Panc1 (cell line): ENCODE data around the gene POC5. TPM values are rescaled to one million over a fixed set of nuclear protein-coding genes. Genes with fewer than 3 reads are reported as not detected.
A peak's percentile ranks its signal among the peaks of the same experiment; 100 is the strongest.

Experiments used
- ATAC-seq: fragments of 200-7000 bp; cut with Tn5 transposase; 2 replicates; pipeline ENCODE4 v1.9.1; 2020; ENCODE audit warnings: mild to moderate bottlenecking, moderate library complexity
- BruUV-seq: library from RNA; stranded (reverse); fragments of 400-500 nt; replicated peaks from 2 replicates; lab custom pipeline; 2021; lab: Mats Ljungman, UMichigan
- CTCF ChIA-PET: fragments of 300-600 bp; sonication (Branson Sonifier 250); formaldehyde crosslinking; loops from one replicate; lab custom pipeline; 2022; ENCODE audit warnings: antibody characterized with exemption; lab: Charles Lee
- POLR2A ChIA-PET: fragments of 300-600 bp; sonication (Branson Sonifier 250); formaldehyde crosslinking; loops from one replicate; lab custom pipeline; 2022; ENCODE audit warnings: antibody characterized with exemption; lab: Charles Lee
- DNase-seq: peaks from one replicate; pipeline ENCODE4 v3.0.0-alpha.2; 2010; ENCODE audit warnings: low read depth, low spot score
- H3K27ac ChIP-seq: 2 replicates; pipeline ENCODE4 v1.5.1; 2011; ENCODE audit warnings: mild to moderate bottlenecking, low read length, inconsistent platforms
- H3K27me3 ChIP-seq: fragments of 200-500 bp; sonication (Bioruptor generic); 2 replicates; pipeline ENCODE4 v1.6.0; 2014; ENCODE audit warnings: low read length, inconsistent platforms; ENCODE audit not compliant: control insufficient read depth, insufficient read depth
- H3K36me3 ChIP-seq: fragments of 200-500 bp; sonication (Bioruptor generic); 2 replicates; pipeline ENCODE4 v1.5.1; 2014; ENCODE audit warnings: inconsistent platforms, mild to moderate bottlenecking, low read length, moderate library complexity; ENCODE audit not compliant: control insufficient read depth, insufficient read depth
- H3K4me1 ChIP-seq: 2 replicates; pipeline ENCODE4 v1.5.1; 2011; ENCODE audit warnings: inconsistent platforms, mild to moderate bottlenecking, low read length, moderate library complexity; ENCODE audit not compliant: control insufficient read depth, insufficient read depth
- H3K4me3 ChIP-seq, 2 experiments: 2 replicates each; pipeline ENCODE4 v1.5.1; 2011 to 2012; ENCODE audit warnings: low read depth in 2 of 2, low read length in 2 of 2, mild to moderate bottlenecking in 2 of 2, inconsistent platforms in 1 of 2, moderate library complexity in 1 of 2
- H3K9me3 ChIP-seq: fragments of 200-500 bp; sonication (Bioruptor generic); 2 replicates; pipeline ENCODE4 v1.5.1; 2014; ENCODE audit warnings: low read depth, mild to moderate bottlenecking, inconsistent platforms, low read length, moderate library complexity; ENCODE audit not compliant: control insufficient read depth, insufficient read depth
- POLR2AphosphoS5 ChIP-seq: IDR thresholded peaks from 2 replicates; pipeline ENCODE4 v1.6.1; 2012; ENCODE audit warnings: mild to moderate bottlenecking, low read depth, low read length, moderate library complexity
- SIN3A ChIP-seq: IDR thresholded peaks from 2 replicates; pipeline ENCODE4 v1.6.1; 2012; ENCODE audit warnings: low read depth, mild to moderate bottlenecking, low read length, moderate library complexity, borderline replicate concordance; ENCODE audit not compliant: insufficient read depth
- TCF7L2 ChIP-seq: IDR thresholded peaks from 2 replicates; pipeline ENCODE4 v1.6.1; 2011; ENCODE audit warnings: mild to moderate bottlenecking, low read depth, low read length, inconsistent platforms
- in situ Hi-C: cut with HindIII; loops from 2 replicates; pipeline ENCODE4 v1.10.0; 2016; ENCODE audit warnings: low sequenced_read_pairs, low pct_unique_long_range_greater_than_20kb
- intact Hi-C: fragments of 100-400 bp; cut with micrococcal nuclease; formaldehyde crosslinking; loops from one replicate; pipeline ENCODE4 v1.10.0; 2022; ENCODE audit not compliant: unreplicated experiment
- total RNA-seq: library from RNA; stranded (reverse); gene quantifications from one replicate; pipeline ENCODE4 v1.2.1, GENCODE V29; 2021; ENCODE audit not compliant: unreplicated experiment
- TF ChIP-seq, protein P1 (sequence below), 2 experiments: IDR thresholded peaks; 2 replicates each; pipeline ENCODE4 v1.6.1; 2011 to 2012; ENCODE audit warnings: low read depth in 2 of 2, control low read depth in 1 of 2, low read length in 1 of 2, mild to moderate bottlenecking in 1 of 2, moderate library complexity in 1 of 2; ENCODE audit not compliant: insufficient read depth in 1 of 2
- TF ChIP-seq, protein P2 (sequence below): fragments of 450-650 bp; IDR thresholded peaks from 2 replicates; pipeline ENCODE4 v1.5.1; 2017; ENCODE audit warnings: mild to moderate bottlenecking

POC5 gene
- total RNA-seq, 1 experiment from 2014 or later, result 19.7 TPM

DNA sequence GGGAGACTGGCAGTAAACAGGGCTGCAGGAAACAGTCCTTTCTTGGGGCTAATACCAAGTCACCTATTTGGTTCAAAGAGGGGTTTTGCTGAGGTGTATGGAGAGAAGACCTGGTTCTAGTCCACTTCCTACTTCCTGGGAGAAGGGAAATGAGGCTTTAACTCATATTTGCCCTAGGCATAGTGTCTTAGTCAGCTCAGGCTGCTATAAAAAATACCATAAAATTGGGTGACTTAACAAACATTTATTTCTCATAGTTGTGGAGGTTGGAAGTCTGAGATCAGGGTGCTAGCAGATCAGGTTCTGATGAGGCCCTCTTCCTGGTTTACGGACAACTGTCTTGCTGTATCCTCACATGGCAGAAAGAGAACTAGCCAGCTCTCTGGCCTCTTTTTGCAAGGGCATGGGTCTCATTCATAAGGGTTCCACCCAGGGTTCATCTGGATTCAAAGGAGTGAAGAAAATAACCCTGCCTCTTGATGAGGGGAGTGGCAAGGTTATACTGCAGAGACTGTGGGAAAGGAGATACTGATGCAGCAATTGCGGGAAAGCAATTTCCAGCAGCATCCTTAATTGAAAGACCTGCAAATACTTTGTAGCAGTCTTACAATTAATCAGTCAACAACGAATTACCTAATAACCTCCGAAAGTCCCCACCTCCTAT, 65.5 kb downstream of the POC5 start:
- Histone ChIP-seq H3K36me3 (no peaks in the 10 kb centered on the region), H3K9me3 (no peaks in the 10 kb centered on the region), H3K4me1 (no peaks in the 10 kb centered on the region), H3K27ac (no peak overlapping the region), H3K27me3 (no peaks in the 10 kb centered on the region), H3K4me3 (no peak overlapping the region)
- ChIA-PET POLR2A (no interaction called here), CTCF (no interaction called here)
- ATAC-seq, result no peak
- no peak for DNase-seq
- BruUV-seq, result no TSS peak
- TF ChIP-seq, protein P1, sequence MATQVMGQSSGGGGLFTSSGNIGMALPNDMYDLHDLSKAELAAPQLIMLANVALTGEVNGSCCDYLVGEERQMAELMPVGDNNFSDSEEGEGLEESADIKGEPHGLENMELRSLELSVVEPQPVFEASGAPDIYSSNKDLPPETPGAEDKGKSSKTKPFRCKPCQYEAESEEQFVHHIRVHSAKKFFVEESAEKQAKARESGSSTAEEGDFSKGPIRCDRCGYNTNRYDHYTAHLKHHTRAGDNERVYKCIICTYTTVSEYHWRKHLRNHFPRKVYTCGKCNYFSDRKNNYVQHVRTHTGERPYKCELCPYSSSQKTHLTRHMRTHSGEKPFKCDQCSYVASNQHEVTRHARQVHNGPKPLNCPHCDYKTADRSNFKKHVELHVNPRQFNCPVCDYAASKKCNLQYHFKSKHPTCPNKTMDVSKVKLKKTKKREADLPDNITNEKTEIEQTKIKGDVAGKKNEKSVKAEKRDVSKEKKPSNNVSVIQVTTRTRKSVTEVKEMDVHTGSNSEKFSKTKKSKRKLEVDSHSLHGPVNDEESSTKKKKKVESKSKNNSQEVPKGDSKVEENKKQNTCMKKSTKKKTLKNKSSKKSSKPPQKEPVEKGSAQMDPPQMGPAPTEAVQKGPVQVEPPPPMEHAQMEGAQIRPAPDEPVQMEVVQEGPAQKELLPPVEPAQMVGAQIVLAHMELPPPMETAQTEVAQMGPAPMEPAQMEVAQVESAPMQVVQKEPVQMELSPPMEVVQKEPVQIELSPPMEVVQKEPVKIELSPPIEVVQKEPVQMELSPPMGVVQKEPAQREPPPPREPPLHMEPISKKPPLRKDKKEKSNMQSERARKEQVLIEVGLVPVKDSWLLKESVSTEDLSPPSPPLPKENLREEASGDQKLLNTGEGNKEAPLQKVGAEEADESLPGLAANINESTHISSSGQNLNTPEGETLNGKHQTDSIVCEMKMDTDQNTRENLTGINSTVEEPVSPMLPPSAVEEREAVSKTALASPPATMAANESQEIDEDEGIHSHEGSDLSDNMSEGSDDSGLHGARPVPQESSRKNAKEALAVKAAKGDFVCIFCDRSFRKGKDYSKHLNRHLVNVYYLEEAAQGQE (IDR thresholded peaks at IDR 0.05; ENCODE audit: insufficient read depth in 1 of 2, low read depth in 2 of 2, low read length in 1 of 2), result no peak
- TF ChIP-seq, protein P2, sequence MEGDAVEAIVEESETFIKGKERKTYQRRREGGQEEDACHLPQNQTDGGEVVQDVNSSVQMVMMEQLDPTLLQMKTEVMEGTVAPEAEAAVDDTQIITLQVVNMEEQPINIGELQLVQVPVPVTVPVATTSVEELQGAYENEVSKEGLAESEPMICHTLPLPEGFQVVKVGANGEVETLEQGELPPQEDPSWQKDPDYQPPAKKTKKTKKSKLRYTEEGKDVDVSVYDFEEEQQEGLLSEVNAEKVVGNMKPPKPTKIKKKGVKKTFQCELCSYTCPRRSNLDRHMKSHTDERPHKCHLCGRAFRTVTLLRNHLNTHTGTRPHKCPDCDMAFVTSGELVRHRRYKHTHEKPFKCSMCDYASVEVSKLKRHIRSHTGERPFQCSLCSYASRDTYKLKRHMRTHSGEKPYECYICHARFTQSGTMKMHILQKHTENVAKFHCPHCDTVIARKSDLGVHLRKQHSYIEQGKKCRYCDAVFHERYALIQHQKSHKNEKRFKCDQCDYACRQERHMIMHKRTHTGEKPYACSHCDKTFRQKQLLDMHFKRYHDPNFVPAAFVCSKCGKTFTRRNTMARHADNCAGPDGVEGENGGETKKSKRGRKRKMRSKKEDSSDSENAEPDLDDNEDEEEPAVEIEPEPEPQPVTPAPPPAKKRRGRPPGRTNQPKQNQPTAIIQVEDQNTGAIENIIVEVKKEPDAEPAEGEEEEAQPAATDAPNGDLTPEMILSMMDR, result no peak
- intact Hi-C loops, result no loop called here
- in situ Hi-C loops, result no loop called here

DNA sequence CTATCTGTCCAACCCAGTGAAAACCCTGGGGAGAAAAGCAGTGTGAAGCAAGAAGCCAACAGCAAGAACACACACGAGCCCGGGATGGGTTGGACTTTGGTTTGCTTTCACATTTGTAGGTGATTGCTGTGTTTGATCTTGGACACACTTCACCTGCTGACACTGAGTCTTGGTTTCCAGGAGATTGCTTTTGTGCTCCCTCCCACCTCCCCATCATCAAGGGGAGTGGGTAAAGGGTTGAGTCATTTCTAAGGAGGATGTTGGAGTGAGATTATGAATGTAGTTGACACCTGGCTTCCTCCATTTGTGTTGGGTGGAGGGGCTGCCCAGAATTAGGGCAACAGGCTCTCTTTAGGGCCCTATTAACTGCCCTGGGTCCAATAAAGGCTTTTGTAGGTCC, 68.5 kb downstream of the POC5 start:
- peak overlapping the region; percentile 14; a peak in 3 of 4 replicates for H3K4me3 ChIP-seq
- no peaks in the 10 kb centered on the region for H3K27me3 ChIP-seq
- peak overlapping the region; percentile 8; the same call in 1 of the 2 replicates for H3K27ac ChIP-seq
- no TSS peak for BruUV-seq
- POLR2A ChIA-PET, result interaction anchor here (0.6 kb wide), 1 partner anchor 921 kb away, joined by 3 read pairs; no protein-coding TSS in a partner anchor
- intact Hi-C loops (no loop called here), in situ Hi-C loops (no loop called here)
- ATAC-seq, result 0 out of 2 replicates have a peak, but pooled peaks have one; percentile 34
- CTCF ChIA-PET, result no interaction called here
- no peak for DNase-seq
- TF ChIP-seq, protein P2, result no peak
- TF ChIP-seq POLR2AphosphoS5 (no peak), TCF7L2 (no peak), SIN3A (no peak)
- TF ChIP-seq, protein P1 (IDR thresholded peaks at IDR 0.05; ENCODE audit: insufficient read depth in 1 of 2, low read depth in 2 of 2, low read length in 1 of 2), result no peak
- no peaks in the 10 kb centered on the region for H3K36me3 ChIP-seq
- no peaks in the 10 kb centered on the region for H3K4me1 ChIP-seq
- H3K9me3 ChIP-seq, result no peaks in the 10 kb centered on the region
